H9 (cell line): ENCODE results near the gene ASF1B. TPM values are rescaled to one million over a fixed set of nuclear protein-coding genes. Genes with fewer than 3 reads are reported as not detected.
A peak's percentile ranks its signal among the peaks of the same experiment; 100 is the strongest.

Experiments
- DNase-seq: peaks from one replicate; pipeline ENCODE4 v3.0.0-alpha.2; 2017
- H2AFZ ChIP-seq: one replicate; pipeline ENCODE4 v1.6.1; 2013; ENCODE audit warnings: mild to moderate bottlenecking, low read length, control low read depth, moderate library complexity
- H2AK5ac ChIP-seq: 2 replicates; pipeline ENCODE4 v1.6.1; 2013; ENCODE audit warnings: low read length, control low read depth, mixed read lengths; ENCODE audit not compliant: insufficient read length
- H2BK120ac ChIP-seq: one replicate; pipeline ENCODE4 v1.6.1; 2013; ENCODE audit warnings: low read depth, mild to moderate bottlenecking, low read length, control low read depth, inconsistent platforms; ENCODE audit not compliant: poor library complexity, severe bottlenecking
- H2BK12ac ChIP-seq: 2 replicates; pipeline ENCODE4 v1.6.1; 2013; ENCODE audit warnings: low read length, control low read depth, mixed read lengths, low read depth; ENCODE audit not compliant: insufficient read length
- H2BK15ac ChIP-seq: 2 replicates; pipeline ENCODE4 v1.6.1; 2013; ENCODE audit warnings: low read depth, low read length, control low read depth
- H2BK20ac ChIP-seq: one replicate; pipeline ENCODE4 v1.6.1; 2013; ENCODE audit warnings: low read depth, mild to moderate bottlenecking, low read length, control low read depth, inconsistent platforms; ENCODE audit not compliant: poor library complexity, severe bottlenecking
- H2BK5ac ChIP-seq: 2 replicates; pipeline ENCODE4 v1.6.1; 2013; ENCODE audit warnings: low read length, control low read depth, mixed read lengths; ENCODE audit not compliant: insufficient read length
- H3K14ac ChIP-seq: 2 replicates; pipeline ENCODE4 v1.6.1; 2013; ENCODE audit warnings: low read length, control low read depth; ENCODE audit not compliant: insufficient read depth
- H3K18ac ChIP-seq: 2 replicates; pipeline ENCODE4 v1.6.1; 2013; ENCODE audit warnings: low read depth, mild to moderate bottlenecking, mixed read lengths, low read length, control low read depth; ENCODE audit not compliant: insufficient read length
- H3K23ac ChIP-seq: 2 replicates; pipeline ENCODE4 v1.6.1; 2013; ENCODE audit warnings: low read length, control low read depth, mixed read lengths, low read depth; ENCODE audit not compliant: insufficient read length
- H3K23me2 ChIP-seq: 2 replicates; pipeline ENCODE4 v1.6.1; 2013; ENCODE audit warnings: low read depth, mild to moderate bottlenecking, mixed read lengths, low read length, control low read depth; ENCODE audit not compliant: insufficient read length, poor library complexity, severe bottlenecking
- H3K27ac ChIP-seq: 2 replicates; pipeline ENCODE4 v1.5.1; 2013; ENCODE audit warnings: low read length, control low read depth, mixed read lengths, low read depth; ENCODE audit not compliant: insufficient read length
- H3K27me3 ChIP-seq: 2 replicates; pipeline ENCODE4 v1.6.1; 2013; ENCODE audit warnings: low read length, control low read depth, inconsistent platforms; ENCODE audit not compliant: insufficient read depth
- H3K4ac ChIP-seq: 2 replicates; pipeline ENCODE4 v1.6.1; 2013; ENCODE audit warnings: low read depth, mild to moderate bottlenecking, control low read depth, inconsistent platforms, low read length, moderate library complexity
- H3K4me1 ChIP-seq: 2 replicates; pipeline ENCODE4 v1.6.1; 2013; ENCODE audit warnings: low read length, control low read depth, inconsistent platforms; ENCODE audit not compliant: insufficient read depth
- H3K4me2 ChIP-seq: 2 replicates; pipeline ENCODE4 v1.6.1; 2013; ENCODE audit warnings: low read length, control low read depth, mixed read lengths; ENCODE audit not compliant: insufficient read length, insufficient read depth
- H3K56ac ChIP-seq: 2 replicates; pipeline ENCODE4 v1.6.1; 2013; ENCODE audit warnings: low read depth, mild to moderate bottlenecking, mixed read lengths, low read length, control low read depth; ENCODE audit not compliant: insufficient read length
- H3K79me1 ChIP-seq: 2 replicates; pipeline ENCODE4 v1.6.1; 2013; ENCODE audit warnings: low read depth, mild to moderate bottlenecking, moderate library complexity, low read length, control low read depth, inconsistent platforms; ENCODE audit not compliant: insufficient read depth, poor library complexity, severe bottlenecking
- H3K79me2 ChIP-seq: 2 replicates; pipeline ENCODE4 v1.6.1; 2013; ENCODE audit warnings: low read length, control low read depth, inconsistent platforms; ENCODE audit not compliant: insufficient read depth
- H3K9ac ChIP-seq: 2 replicates; pipeline ENCODE4 v1.6.1; 2013; ENCODE audit warnings: low read length, control low read depth, mixed read lengths; ENCODE audit not compliant: insufficient read length; ENCODE audit errors: extremely low read depth
- H3K9me3 ChIP-seq: one replicate; pipeline ENCODE4 v1.6.1; 2013; ENCODE audit warnings: low read depth, low read length, inconsistent platforms; ENCODE audit not compliant: control insufficient read depth
- H3T11ph ChIP-seq: one replicate; pipeline ENCODE4 v1.6.1; 2013; ENCODE audit warnings: mild to moderate bottlenecking, low read length, control low read depth, inconsistent platforms
- H4K20me1 ChIP-seq: one replicate; pipeline ENCODE4 v1.6.1; 2013; ENCODE audit not compliant: control insufficient read depth, insufficient read length, insufficient read depth
- H4K5ac ChIP-seq: 2 replicates; pipeline ENCODE4 v1.6.1; 2013; ENCODE audit warnings: low read depth, mild to moderate bottlenecking, mixed read lengths, low read length, control low read depth; ENCODE audit not compliant: insufficient read length
- H4K8ac ChIP-seq: replicated peaks from 2 replicates; pipeline ENCODE4 v1.6.1; 2013; ENCODE audit warnings: low read length, control low read depth, mixed read lengths, low read depth; ENCODE audit not compliant: insufficient read length
- H4K91ac ChIP-seq: 2 replicates; pipeline ENCODE4 v1.6.1; 2013; ENCODE audit warnings: low read depth, mild to moderate bottlenecking, moderate library complexity, mixed read lengths, low read length, control low read depth; ENCODE audit not compliant: insufficient read length
- H3K27ac Mint-ChIP-seq, 3 experiments: 2 replicates in 2 of 3; 3 replicates in 1 of 3; pipeline ENCODE4 v1.8.0; 2020 to 2021; ENCODE audit warnings: mixed read lengths in 3 of 3, mild to moderate bottlenecking in 1 of 3, moderate library complexity in 1 of 3
- H3K27me3 Mint-ChIP-seq: 2 replicates; pipeline ENCODE4 v1.8.0; 2021; ENCODE audit warnings: low read depth, mild to moderate bottlenecking, moderate library complexity, mixed read lengths
- H3K36me3 Mint-ChIP-seq, 3 experiments: 2 replicates in 2 of 3; 3 replicates in 1 of 3; pipeline ENCODE4 v1.8.0; 2020 to 2021; ENCODE audit warnings: low read depth in 3 of 3, mixed read lengths in 3 of 3; ENCODE audit not compliant: insufficient read depth in 1 of 3
- H3K4me1 Mint-ChIP-seq, 2 experiments: 2 replicates each; pipeline ENCODE4 v1.8.0; 2020; ENCODE audit warnings: mixed read lengths in 2 of 2
- H3K4me3 Mint-ChIP-seq, 2 experiments: 2 replicates in 1 of 2; 3 replicates in 1 of 2; pipeline ENCODE4 v1.8.0; 2020 to 2021; ENCODE audit warnings: mild to moderate bottlenecking in 2 of 2, mixed read lengths in 2 of 2, moderate library complexity in 1 of 2
- H3K9me3 Mint-ChIP-seq, 2 experiments: 2 replicates in 1 of 2; 3 replicates in 1 of 2; pipeline ENCODE4 v1.8.0; 2020; ENCODE audit warnings: mild to moderate bottlenecking in 2 of 2, mixed read lengths in 2 of 2, moderate library complexity in 1 of 2
- WGBS: extraction: QIAGEN DNeasy Blood & Tissue Kit; methylation state at CpG from one replicate; pipeline ENCODE4 v1.1.7; 2013; ENCODE audit warnings: missing lambda C conversion rate, low lambda C conversion rate, mixed read lengths; ENCODE audit not compliant: insufficient read length; ENCODE audit errors: extremely low coverage; 5-methylcytosine and 5-hydroxymethylcytosine counted together
- total RNA-seq: library from RNA; stranded (reverse); gene quantifications from 2 replicates; pipeline ENCODE4 v1.2.1, GENCODE V29; 2021
- TF ChIP-seq, protein P1 (sequence below): fragments of 200-600 bp; sonication (generic); conservative IDR thresholded peaks from 3 replicates; pipeline ENCODE4 v1.8.0; 2021; ENCODE audit warnings: antibody characterized with exemption, mild to moderate bottlenecking

ASF1B gene
- total RNA-seq, 1 experiment from 2014 or later: 46.6 TPM

DNA sequence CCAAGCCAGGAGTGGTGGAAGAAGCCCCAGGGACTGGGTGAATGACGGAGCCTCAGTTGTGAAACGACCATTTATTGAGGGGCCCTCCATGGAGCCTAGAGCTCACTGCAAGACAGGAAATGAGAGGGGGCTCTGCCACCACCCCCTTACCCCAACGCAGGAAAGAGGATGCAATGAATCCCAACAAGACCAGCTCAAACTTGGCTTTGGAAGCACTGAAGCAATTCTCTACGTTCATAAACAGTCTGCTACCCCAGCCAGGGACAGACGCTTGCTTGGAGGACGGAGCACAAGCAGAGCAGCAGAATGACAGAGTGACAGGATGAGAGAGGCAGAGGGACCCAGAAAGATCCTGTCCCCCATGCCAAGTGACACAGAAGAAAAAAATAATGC is 19.9 kb downstream of the ASF1B start:
- Histone ChIP-seq H3K23ac (no peak overlapping the region), H3K79me2 (peaks cover 2% of the 10 kb centered on the region; the same call in 1 of the 2 replicates), H2BK12ac (no peak overlapping the region), H3K56ac (no peak overlapping the region), H3K23me2 (peaks cover 16% of the 10 kb centered on the region), H3K27ac (no peak overlapping the region), H3K27me3 (no peaks in the 10 kb centered on the region; the same call in 1 of the 2 replicates), H2BK20ac (no peak overlapping the region), H3K9me3 (no peaks in the 10 kb centered on the region), H2BK15ac (no peak overlapping the region), H3T11ph (no peak overlapping the region), H4K91ac (no peak overlapping the region), H2BK120ac (no peak overlapping the region), H2AK5ac (no peak overlapping the region), H3K9ac (peak overlapping the region; percentile 46), H3K4ac (no peak overlapping the region), H4K5ac (no peak overlapping the region), H3K18ac (no peak overlapping the region), H3K4me2 (peak overlapping the region; percentile 69), H3K4me1 (peaks cover 9% of the 10 kb centered on the region; the same call in 1 of the 2 replicates), H3K79me1 (no peaks in the 10 kb centered on the region), H3K14ac (no peak overlapping the region), H2AFZ (no peak overlapping the region), H4K20me1 (no peaks in the 10 kb centered on the region), H4K8ac (no peak overlapping the region), H2BK5ac (no peak overlapping the region)
- Mint-ChIP-seq H3K4me1 (peaks cover 40 to 44% of the 10 kb centered on the region in 2 experiments), H3K27ac (no peak overlapping the region), H3K36me3 (peaks cover 4 to 16% (median 11%) of the 10 kb centered on the region in 3 experiments), H3K9me3 (no peaks in the 10 kb centered on the region), H3K27me3 (peaks cover 2% of the 10 kb centered on the region; the same call in 1 of the 2 replicates), H3K4me3 (peak overlapping the region; percentile 78 to 83)
- WGBS: no CpG with 5 or more reads among the region's 6 CpGs
- TF ChIP-seq, protein P1, sequence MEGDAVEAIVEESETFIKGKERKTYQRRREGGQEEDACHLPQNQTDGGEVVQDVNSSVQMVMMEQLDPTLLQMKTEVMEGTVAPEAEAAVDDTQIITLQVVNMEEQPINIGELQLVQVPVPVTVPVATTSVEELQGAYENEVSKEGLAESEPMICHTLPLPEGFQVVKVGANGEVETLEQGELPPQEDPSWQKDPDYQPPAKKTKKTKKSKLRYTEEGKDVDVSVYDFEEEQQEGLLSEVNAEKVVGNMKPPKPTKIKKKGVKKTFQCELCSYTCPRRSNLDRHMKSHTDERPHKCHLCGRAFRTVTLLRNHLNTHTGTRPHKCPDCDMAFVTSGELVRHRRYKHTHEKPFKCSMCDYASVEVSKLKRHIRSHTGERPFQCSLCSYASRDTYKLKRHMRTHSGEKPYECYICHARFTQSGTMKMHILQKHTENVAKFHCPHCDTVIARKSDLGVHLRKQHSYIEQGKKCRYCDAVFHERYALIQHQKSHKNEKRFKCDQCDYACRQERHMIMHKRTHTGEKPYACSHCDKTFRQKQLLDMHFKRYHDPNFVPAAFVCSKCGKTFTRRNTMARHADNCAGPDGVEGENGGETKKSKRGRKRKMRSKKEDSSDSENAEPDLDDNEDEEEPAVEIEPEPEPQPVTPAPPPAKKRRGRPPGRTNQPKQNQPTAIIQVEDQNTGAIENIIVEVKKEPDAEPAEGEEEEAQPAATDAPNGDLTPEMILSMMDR: no peak
- no peak for DNase-seq
